Peyer's patch (tissue), 4 donors: ENCODE results near the gene ALB.

Source experiments
- POLR2A ChIP-seq, 2 donors: fragments of 450-650 bp; IDR thresholded peaks; one replicate each; pipeline ENCODE4 v1.5.1; 2017; ENCODE audit warnings: antibody characterized with exemption in 2 of 2, mild to moderate bottlenecking in 2 of 2, moderate library complexity in 2 of 2
- TF ChIP-seq, protein P1 (sequence below), 6 experiments: fragments of 450-650 bp in 4 of 6; fragments of 200-600 bp in 2 of 6; sonication (generic) in 1 of 6; IDR thresholded peaks; one replicate each; pipeline ENCODE4 v1.5.1; 2017 to 2019; ENCODE audit warnings: antibody characterized with exemption in 6 of 6, mild to moderate bottlenecking in 3 of 6, moderate library complexity in 1 of 6

DNA sequence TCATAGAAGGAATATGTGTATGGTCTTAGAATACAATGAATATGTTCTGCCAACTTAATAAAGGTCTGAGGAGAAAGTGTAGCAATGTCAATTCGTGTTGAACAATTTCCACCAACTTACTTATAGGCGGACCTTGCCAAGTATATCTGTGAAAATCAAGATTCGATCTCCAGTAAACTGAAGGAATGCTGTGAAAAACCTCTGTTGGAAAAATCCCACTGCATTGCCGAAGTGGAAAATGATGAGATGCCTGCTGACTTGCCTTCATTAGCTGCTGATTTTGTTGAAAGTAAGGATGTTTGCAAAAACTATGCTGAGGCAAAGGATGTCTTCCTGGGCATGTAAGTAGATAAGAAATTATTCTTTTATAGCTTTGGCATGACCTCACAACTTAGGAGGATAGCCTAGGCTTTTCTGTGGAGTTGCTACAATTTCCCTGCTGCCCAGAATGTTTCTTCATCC lies 9.2 kb downstream of the ALB start:
- TF ChIP-seq, protein P1, sequence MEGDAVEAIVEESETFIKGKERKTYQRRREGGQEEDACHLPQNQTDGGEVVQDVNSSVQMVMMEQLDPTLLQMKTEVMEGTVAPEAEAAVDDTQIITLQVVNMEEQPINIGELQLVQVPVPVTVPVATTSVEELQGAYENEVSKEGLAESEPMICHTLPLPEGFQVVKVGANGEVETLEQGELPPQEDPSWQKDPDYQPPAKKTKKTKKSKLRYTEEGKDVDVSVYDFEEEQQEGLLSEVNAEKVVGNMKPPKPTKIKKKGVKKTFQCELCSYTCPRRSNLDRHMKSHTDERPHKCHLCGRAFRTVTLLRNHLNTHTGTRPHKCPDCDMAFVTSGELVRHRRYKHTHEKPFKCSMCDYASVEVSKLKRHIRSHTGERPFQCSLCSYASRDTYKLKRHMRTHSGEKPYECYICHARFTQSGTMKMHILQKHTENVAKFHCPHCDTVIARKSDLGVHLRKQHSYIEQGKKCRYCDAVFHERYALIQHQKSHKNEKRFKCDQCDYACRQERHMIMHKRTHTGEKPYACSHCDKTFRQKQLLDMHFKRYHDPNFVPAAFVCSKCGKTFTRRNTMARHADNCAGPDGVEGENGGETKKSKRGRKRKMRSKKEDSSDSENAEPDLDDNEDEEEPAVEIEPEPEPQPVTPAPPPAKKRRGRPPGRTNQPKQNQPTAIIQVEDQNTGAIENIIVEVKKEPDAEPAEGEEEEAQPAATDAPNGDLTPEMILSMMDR (IDR thresholded peaks at IDR 0.05): no peak
- no peak for TF ChIP-seq POLR2A (IDR thresholded peaks at IDR 0.05)
